Rectal smooth muscle tissue (tissue), 1 donor: ENCODE measurements around the gene SH3GLB2.
"Not testable (repeated sequence)": the region's sequence is repeated elsewhere in the genome, so short reads cannot be mapped to it uniquely, and the experiment has no call there.

Experiments used
- H3K27ac ChIP-seq: one replicate; pipeline ENCODE4 v1.7.0; 2013; ENCODE audit warnings: low read depth, low read length, inconsistent platforms
- H3K27me3 ChIP-seq: one replicate; pipeline ENCODE4 v1.7.0; 2013; ENCODE audit warnings: low read length; ENCODE audit not compliant: control insufficient read depth, insufficient read depth
- H3K36me3 ChIP-seq: one replicate; pipeline ENCODE4 v1.7.0; 2013; ENCODE audit warnings: low read length; ENCODE audit not compliant: control insufficient read depth, insufficient read depth
- H3K4me1 ChIP-seq: one replicate; pipeline ENCODE4 v1.7.0; 2013; ENCODE audit warnings: low read length; ENCODE audit not compliant: control insufficient read depth, insufficient read depth
- H3K4me3 ChIP-seq: one replicate; pipeline ENCODE4 v1.7.0; 2013; ENCODE audit warnings: low read length
- H3K9ac ChIP-seq: one replicate; pipeline ENCODE4 v1.7.0; 2013; ENCODE audit warnings: low read length

Gene SH3GLB2

GRCh38 chr9:129001504-129002325 lies 26.4 kb downstream of the SH3GLB2 start:
- Histone ChIP-seq H3K36me3 (peaks cover 49% of the 10 kb centered on the region), H3K27me3 (no peaks in the 10 kb centered on the region), H3K4me1 (no peaks in the 10 kb centered on the region), H3K27ac (no peak overlapping the region), H3K4me3 (no peak overlapping the region), H3K9ac (no peak overlapping the region)

- H3K27ac ChIP-seq = no peak overlapping the region
- no peak overlapping the region for H3K4me3 ChIP-seq
- peaks cover 55% of the 10 kb centered on the region for H3K36me3 ChIP-seq
- H3K27me3 ChIP-seq = no peaks in the 10 kb centered on the region
- no peaks in the 10 kb centered on the region for H3K4me1 ChIP-seq
- H3K9ac ChIP-seq = no peak overlapping the region
Observed at GRCh38 chr9:128999581-129000206, 28.4 kb downstream of the SH3GLB2 start.

- no peak overlapping the region for H3K4me3 ChIP-seq
- H3K27me3 ChIP-seq = no peaks in the 10 kb centered on the region
- H3K9ac ChIP-seq = no peak overlapping the region
- H3K36me3 ChIP-seq = peaks cover 62% of the 10 kb centered on the region
- H3K27ac ChIP-seq = no peak overlapping the region
- no peaks in the 10 kb centered on the region for H3K4me1 ChIP-seq
Observed at GRCh38 chr9:128998462-128998861, 29.7 kb downstream of the SH3GLB2 start.

DNA sequence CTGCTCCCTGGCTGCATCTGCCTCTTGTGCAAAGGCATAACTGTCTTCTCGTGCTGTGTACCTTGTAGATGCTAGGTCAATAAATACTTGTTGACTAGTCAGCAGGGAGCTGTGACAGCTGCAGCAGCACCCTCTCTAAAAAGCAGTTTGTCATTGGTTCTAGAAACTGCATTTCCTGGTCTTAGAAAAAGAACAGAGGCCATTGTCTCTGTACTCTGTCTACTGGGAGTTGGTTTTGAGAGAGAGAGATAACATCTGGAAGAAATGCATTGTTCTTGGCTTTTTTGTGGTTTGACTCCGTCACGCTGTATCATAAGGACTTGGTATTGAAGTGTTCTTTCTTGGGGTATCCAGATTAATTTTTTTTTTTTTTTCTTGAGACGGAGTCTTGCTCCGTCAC lies 32.3 kb downstream of the SH3GLB2 start:
- no peak overlapping the region for H3K27ac ChIP-seq
- no peak overlapping the region for H3K9ac ChIP-seq
- no peaks in the 10 kb centered on the region for H3K4me1 ChIP-seq
- peaks cover 44% of the 10 kb centered on the region for H3K36me3 ChIP-seq
- no peak overlapping the region for H3K4me3 ChIP-seq
- no peaks in the 10 kb centered on the region for H3K27me3 ChIP-seq

DNA sequence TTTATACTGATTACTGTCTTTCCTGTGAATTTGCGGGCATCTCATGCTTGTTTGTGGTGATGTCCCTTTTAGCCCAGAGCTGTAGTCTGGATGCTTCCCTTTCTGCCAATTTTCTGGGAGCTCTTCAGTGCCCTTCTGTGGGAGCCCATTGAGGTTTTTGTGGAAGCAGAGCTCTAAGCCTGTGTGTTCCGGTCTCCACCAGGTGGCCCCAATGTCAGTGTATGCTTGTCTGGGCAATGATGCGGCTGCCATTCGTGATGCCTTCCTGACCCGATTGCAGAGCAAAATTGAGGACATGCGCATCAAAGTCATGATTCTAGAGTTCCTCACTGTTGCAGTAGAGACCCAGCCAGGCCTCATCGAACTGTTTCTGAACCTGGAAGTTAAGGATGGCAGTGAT lies 35.1 kb downstream of the SH3GLB2 start:
- Histone ChIP-seq H3K36me3 (peaks cover 29% of the 10 kb centered on the region), H3K27ac (no peak overlapping the region), H3K4me1 (no peaks in the 10 kb centered on the region), H3K9ac (no peak overlapping the region), H3K27me3 (no peaks in the 10 kb centered on the region), H3K4me3 (no peak overlapping the region)

GRCh38 chr9:128987805-128988204 lies 40.3 kb downstream of the SH3GLB2 start:
- Histone ChIP-seq H3K4me1 (no peaks in the 10 kb centered on the region), H3K27ac (peak overlapping the region; percentile 54), H3K36me3 (peaks cover 19% of the 10 kb centered on the region), H3K27me3 (no peaks in the 10 kb centered on the region), H3K9ac (no peak overlapping the region), H3K4me3 (no peak overlapping the region)

GRCh38 chr9:128986671-128987070 lies 41.5 kb downstream of the SH3GLB2 start:
- H3K4me3 ChIP-seq = no peak overlapping the region
- H3K4me1 ChIP-seq = no peaks in the 10 kb centered on the region
- H3K27ac ChIP-seq = no peak overlapping the region
- peaks cover 20% of the 10 kb centered on the region for H3K36me3 ChIP-seq
- no peak overlapping the region for H3K9ac ChIP-seq
- no peaks in the 10 kb centered on the region for H3K27me3 ChIP-seq

GRCh38 chr9:128983536-128983935 lies 44.6 kb downstream of the SH3GLB2 start:
- no peaks in the 10 kb centered on the region for H3K27me3 ChIP-seq
- H3K27ac ChIP-seq = no peak overlapping the region
- peaks cover 25% of the 10 kb centered on the region for H3K36me3 ChIP-seq
- H3K4me3 ChIP-seq = no peak overlapping the region
- H3K9ac ChIP-seq = no peak overlapping the region
- no peaks in the 10 kb centered on the region for H3K4me1 ChIP-seq

GRCh38 chr9:128979111-128979510 lies 49.0 kb downstream of the SH3GLB2 start:
- Histone ChIP-seq H3K4me1 (no peaks in the 10 kb centered on the region), H3K4me3 (no peak overlapping the region), H3K9ac (no peak overlapping the region), H3K27ac (no peak overlapping the region), H3K36me3 (peaks cover 22% of the 10 kb centered on the region), H3K27me3 (no peaks in the 10 kb centered on the region)

DNA sequence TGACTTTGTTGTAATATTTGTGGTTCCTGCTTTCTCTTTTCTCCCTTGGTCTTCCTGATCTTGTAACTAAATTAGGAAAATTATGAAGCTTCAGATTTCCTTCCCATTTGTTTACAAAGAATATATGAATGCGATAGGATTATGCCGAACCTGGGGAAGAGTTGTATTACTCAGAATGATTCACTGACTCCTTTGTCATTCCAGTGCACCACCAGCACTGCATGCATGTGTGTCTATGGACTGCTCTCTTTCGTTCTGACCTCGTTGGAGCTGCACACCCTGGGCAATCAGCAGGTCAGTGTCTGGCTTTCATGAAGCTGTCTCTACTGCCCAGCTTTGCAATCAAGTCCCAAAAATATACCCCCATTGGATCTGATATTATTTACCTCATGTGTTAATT lies 55.2 kb downstream of the SH3GLB2 start:
- Histone ChIP-seq H3K4me3 (no peak overlapping the region), H3K27me3 (no peaks in the 10 kb centered on the region), H3K36me3 (peaks cover 24% of the 10 kb centered on the region), H3K27ac (no peak overlapping the region), H3K9ac (no peak overlapping the region), H3K4me1 (no peaks in the 10 kb centered on the region)

DNA sequence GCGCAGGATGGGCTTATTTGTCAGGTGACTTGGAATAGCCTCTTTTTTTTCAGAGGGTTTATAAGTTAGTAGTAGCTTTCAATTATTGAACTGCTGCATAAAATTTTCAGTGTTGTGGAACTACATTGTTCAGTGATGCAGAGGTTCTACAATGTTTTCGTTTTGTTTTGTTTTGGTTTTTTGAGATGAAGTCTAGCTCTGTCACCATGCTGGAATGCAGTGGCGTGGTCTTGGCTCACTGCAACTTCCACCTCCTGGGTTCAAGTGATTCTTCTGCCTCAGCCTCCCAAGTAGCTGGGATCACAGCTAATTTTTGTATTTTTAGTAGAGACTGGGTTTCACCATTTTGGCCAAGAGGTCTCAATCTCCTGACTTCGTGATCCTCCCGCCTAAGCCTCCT lies 58.6 kb downstream of the SH3GLB2 start:
- Histone ChIP-seq H3K27ac (no peak overlapping the region), H3K4me1 (no peaks in the 10 kb centered on the region), H3K9ac (no peak overlapping the region), H3K27me3 (no peaks in the 10 kb centered on the region), H3K4me3 (no peak overlapping the region), H3K36me3 (peaks cover 22% of the 10 kb centered on the region)

- not testable (repeated sequence) for H3K27ac ChIP-seq, H3K9ac ChIP-seq, H3K4me1 ChIP-seq, H3K4me3 ChIP-seq, H3K27me3 ChIP-seq
- H3K36me3 ChIP-seq = peaks cover 11% of the 10 kb centered on the region
Observed at GRCh38 chr9:128961403-128961802, 66.7 kb downstream of the SH3GLB2 start.
